HG02678 (cell line): ENCODE data around the gene TNP1.

Experiments used
- ATAC-seq: cut with Tn5 transposase; IDR thresholded peaks from one replicate; pipeline ENCODE4 v1.9.1; 2021; ENCODE audit warnings: mild to moderate bottlenecking, moderate library complexity; ENCODE audit not compliant: unreplicated experiment

The TNP1 gene, protein sequence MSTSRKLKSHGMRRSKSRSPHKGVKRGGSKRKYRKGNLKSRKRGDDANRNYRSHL

DNA sequence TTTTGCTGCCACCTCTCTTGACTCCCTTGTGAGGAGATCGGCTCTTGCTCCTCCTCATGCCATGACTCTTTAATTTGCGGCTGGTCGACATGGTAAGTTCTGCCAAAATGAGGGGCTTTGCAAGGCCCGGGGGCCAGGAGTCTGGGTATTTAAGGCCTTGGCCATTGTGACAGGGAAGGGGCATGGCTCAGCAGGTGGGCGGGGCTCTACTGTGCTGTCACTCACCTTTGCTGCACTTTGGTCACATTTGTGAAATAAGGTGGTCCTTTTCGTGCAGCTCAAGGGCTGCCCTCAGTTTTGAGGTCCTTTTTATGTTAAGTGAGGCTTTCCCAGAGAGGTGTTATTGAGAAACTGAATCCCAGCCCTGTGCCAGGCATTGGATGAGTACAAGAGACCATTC, at the start of gene TNP1:
TNP1 (minus strand) TSS at position 121 of the 400 bp plus-strand sequence; CDS start at position 91, 30 bp downstream.
- no peak for ATAC-seq

DNA sequence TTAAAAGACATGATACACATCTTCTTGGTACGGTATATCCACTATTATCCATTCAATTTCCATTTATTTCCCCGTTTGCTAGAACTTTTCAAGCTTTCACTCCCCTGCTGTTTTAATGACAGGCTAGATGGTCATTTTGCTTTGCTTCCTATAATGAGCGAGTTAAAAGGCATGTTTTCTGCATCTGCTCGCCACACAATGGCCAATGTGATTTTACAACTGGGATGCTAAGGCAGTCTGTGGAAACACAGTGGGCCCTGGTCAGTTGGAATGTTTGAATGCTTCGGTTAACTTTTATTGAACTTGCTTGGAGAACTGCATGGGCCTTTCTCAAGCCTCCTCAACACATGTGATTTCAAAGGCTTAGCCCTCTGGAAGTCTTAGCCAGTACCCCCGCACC, 48.4 kb upstream of the TNP1 start:
- ATAC-seq, result no peak

DNA sequence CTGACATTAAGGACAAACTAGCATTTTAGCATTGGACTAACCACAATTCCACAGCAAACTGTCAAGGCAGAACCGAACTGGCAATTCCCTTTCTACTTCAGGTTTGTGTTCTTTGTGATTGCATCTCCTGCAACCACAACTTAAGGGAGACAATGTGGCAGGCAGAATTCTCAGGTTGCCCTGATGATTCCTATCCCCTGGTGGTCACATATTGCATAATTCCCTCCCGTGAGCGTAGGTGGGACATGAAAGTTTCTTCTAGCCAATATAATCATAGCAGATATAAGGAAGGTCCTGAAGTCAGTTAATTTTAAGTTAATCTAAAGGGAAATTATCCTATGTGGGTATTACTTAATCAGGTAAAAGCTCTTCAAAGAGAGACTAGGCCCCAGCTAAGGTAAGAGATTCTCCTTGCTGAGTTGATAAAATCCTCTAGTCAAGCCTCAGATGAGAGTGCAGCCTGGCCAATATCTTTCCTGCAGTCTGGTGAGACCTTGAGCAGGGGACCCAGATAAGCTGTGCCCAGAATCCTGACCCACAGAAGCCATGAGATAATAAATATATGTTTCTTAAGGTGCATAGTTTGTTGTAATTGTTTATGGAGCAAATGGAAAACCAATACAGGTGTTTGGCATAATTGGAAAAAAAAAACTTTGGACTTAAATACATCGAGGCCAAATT, 45.9 kb upstream of the TNP1 start:
- no peak for ATAC-seq

DNA sequence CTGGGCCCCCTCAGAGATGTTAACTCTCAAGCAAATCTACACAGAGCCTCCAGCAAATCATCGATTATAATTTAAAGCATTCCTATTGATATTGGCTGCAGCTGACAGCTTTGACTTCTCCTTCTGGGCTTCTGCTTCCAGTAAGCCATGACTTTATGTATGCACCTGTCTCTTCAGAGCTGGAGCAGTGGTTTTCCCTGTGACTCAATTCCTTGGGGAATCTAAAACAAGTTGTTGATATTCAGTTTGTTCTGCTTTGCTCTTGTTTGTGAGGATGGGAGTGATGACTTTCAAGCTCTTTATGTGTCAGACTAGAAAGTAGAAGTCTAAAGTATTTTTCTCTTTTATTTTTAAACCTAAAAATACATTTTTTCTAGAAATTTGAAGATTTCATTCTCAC, 45.1 kb upstream of the TNP1 start:
- ATAC-seq, result no peak

DNA sequence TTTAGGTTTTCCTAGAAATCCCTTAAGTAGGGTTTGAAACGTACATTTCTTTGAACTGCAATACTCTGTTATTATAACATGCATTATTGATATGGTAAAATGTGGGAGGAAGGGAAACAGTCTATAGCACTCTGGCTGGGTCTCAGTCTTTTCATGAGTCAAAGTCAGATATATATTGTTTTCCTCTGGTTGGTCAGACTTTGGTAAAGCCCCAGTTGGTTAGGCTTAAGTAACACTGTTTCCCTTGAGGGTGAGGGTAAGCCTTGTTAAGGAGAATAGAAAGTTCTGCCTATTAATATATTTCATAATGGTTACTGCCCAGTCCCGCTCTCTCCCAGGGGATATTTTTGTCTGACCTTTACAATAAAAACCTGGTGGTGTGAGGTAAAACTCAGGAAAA, 44.7 kb upstream of the TNP1 start:
- no peak for ATAC-seq

DNA sequence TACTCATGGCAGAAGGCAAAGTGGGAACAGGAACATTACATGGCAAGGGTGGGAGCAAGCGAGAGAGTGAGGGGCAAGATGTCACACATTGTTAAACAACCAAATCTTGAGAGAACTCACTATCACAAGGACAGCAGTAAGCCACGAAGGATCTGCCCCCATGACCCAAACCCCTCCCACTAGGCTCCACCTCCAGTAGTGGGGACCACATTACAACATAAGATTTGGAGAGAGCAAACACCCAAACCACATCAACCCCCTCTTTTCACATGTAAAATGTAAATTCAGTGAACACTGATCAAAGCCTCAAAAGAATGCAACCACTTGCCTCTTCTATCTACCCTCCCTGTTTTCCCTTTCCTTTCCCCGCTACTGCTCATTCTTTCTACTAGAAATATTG, 43.6 kb upstream of the TNP1 start:
- ATAC-seq, result no peak

DNA sequence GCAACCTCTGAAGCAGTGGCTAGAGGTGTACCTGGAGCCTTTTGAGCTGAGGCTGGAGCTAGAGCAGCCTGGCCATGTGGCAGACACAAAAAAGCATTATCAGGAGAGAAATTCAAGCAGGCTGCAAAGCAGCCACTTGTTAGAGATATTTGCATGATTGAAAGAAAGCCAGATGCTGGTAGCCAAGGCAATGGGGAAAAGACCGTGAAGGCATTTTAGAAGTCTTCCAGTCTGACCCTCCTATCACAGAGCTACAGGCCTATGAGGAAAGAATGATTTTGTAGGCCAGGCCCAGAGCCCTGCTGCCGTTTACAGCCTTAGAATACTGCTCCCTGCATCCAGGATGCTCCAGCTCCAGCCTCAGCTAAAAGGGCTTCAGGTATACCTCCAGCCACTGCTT, 41.4 kb upstream of the TNP1 start:
- ATAC-seq, result no peak

DNA sequence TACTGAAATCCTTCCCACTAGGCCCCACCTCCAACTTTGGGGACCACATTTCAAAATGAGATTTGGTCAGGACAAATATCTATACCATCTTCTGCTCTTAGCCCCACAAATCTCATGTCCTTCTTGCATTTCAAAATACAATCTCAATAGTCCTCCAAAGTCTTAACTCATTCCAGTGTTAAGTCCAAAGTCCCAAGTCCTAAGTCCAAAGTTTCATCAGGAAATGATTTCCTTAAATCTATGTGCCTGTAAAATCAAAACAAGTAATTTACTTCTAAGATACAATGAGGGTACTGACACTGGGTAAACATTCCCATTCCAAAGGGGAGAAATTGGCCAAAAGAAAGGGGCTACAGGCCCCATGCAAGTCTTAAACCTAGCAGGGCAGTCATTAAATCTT, 40.5 kb upstream of the TNP1 start:
- ATAC-seq, result no peak

DNA sequence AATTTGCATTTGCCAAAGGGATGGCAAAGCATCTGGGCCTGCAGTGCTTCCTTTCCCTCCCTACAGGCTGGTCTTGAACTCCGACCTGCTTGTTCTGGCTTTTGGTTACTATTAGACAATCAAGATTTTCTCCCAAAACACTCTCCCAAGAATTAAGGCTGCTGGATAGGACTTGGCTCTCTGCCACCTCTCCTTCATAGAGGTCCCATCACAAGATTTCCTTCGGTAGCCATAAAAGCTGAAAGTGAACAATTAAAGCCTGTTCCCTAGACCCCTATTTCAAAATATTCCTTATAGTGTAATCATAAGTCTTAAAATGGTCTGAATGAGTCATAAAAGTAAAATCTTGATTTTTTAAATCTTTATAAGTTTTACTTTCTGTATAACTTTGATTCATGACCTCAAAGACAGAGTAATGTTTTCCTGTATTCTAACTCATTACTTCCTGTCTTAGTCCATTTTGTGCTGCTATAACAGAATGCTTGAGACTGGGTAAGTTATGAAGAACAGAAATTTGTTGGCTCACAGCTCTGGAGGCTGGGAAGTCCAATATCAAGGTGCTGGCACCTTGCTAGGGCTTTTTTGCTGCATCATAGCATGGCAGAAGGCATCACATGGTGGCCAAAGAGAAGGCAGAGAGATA, 37.8 kb upstream of the TNP1 start:
- no peak for ATAC-seq

DNA sequence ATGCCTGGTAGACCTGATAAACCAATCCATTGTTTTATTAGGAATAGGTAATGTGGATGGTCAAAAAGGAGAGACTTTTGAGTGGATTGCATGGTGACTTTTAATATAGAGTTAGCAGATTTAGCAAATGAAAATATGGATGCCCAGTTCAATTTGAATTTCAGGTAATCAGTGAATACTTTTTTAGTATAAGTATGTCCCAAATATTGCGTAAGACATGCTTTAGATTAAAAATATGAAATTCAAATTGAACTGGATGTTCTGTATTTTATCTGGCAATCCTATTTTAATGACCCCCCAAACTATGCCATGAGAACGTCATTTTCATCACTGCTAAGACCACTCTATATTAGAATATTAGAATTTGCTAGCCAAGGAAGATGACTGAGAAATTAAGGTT, 30.3 kb upstream of the TNP1 start:
- no peak for ATAC-seq

DNA sequence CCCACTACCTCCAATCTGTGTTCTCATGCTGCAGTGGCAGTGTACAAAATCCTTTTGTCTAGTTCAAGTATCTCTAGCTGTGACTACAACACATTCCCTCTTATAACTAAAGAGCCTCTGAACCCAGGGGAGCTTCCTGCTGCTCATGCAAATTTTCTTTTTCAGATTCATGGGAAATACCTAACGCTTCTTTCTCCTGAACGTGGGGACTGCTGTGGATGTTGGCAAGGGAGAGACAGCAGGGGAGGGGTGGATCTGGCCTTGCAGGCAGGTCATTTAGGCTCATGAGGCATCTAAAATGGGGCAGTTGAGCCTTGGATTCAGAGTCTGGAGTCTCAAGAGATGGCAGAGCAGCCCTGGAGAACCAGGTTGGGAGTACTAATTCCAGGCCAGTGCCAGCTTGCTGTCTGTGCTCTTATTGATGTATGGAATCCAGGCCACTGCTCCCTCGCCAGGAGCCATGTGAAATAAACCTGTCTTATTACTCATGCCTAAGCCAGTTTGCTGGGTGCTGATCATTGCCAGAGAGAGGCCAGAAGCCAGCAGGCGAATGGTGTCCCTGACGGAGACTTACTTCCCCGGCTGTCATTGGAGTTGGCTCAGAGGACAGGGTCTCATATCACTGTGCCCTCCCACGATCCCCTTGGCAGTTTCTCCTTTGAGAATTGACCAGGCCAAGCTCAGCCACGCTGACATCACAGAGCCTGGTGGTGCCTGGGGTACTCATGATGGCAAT, 29.2 kb upstream of the TNP1 start:
- ATAC-seq, result no peak

DNA sequence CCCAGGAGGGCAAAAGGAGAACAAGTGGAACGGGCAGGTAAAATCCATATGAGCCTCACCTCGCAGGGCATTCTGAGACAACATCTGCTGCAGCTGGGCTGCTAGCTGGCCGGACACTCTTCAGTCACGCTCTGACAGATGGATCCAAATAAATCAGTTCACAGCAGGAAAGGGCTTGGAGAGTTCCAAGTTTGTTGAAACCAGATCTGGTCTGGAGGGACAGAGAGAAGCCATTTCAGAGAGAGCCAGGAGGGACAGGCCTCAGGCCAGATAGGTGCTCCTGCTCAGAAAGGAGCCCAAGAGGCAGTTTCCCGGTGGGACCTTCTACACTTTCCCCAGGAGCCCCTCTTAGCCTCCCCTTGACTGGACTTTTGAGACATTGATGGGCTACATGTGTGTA, 28.2 kb upstream of the TNP1 start:
- ATAC-seq, result no peak

DNA sequence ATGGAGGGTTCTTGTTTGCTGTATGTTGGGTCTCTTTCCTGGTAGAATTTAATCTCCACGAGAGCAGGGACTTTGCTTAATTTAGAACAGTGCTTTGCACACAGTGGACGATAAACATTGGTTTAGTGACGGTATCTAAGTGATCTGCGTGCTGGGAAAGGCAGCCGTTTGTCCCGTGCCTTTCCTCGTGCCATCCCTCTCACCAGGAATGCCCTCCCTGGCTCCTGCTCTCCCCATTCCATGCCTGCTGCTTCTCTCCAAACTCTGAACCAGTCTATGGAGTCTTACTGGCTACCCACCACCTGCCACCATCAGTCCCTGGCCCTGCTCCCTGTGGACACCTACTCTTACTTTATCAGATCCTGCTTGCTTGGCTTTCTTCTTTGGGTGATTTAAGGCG, 27.3 kb upstream of the TNP1 start:
- no peak for ATAC-seq

DNA sequence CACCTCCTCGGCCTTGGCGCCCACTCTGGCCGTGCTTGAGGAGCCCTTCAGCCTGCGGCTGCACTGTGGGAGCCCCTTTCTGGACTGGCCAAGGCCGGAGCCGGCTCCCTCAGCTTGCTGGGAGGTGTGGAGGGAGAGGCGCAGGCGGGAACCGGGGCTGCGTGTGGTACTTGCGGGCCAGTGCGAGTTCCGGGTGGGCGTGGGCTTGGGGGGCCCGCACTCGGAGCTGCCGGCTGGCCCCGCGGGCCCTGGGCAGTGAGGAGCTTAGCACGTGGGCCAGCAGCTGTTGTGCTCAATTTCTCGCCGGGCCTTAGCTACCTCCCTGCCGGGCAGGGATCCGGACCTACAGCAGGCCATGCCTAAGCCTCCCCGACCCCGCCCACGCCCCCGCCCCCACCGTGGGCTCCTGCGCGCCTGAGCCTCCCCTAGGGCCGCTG, 25.3 kb upstream of the TNP1 start:
- no peak for ATAC-seq

DNA sequence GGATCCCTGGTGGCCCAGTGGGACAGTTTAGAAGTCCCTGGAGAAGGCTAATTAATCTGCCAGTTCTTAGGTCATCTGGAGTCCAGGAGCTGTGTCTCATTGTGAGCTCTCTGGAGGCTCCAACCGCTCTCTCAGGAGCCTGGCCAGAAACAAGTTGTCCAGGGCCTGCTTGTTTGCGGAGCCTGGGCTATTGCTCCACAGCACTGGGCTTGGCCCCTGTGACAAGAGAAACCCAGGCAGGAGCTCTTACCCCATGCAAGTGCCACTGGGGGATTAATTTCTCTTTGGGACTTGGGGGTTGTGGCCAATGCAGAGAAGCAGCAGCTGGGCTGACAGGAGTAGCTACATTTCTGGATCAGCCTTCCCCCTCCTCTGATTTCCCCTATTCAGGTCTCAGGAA, 24.5 kb upstream of the TNP1 start:
- no peak for ATAC-seq

DNA sequence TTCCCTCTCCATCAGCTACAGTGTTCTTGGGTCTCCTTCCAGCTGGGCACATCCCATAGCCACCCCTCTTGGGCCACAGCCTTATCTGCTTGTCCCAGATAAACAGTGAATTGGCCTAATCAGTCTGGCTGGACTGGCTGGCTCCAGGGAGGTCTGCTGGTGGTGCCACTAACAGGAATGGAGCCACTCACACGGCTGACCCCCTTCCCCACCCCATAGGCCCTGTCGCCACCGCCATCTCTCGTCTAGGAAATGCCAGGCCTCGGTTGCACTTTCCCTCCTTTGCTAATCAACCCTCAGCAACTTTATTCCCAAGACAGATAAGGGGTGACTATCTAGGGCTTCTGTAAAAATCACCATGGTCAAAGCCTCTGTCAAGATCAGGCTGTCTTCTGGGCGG, 23.0 kb upstream of the TNP1 start:
- ATAC-seq, result no peak

DNA sequence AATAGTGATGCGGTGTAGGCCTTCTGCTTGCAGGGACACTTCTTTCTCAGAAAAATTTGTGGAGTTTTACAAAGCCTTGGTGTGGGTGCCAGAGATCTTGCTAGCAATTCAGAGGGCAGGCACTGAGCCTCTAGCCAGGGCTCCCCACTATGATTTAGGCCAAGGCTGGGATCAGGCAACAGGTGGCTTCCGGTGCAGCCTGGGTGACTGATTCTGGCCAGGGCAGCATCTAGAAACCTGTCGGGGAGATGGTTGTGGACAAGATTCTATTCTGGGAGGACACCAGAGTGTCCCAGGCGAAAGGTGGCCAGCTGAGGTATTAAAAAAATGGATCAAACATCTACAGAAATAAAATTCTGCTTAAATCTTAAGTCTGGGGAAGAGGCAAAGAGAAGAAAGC, 21.5 kb upstream of the TNP1 start:
- no peak for ATAC-seq

DNA sequence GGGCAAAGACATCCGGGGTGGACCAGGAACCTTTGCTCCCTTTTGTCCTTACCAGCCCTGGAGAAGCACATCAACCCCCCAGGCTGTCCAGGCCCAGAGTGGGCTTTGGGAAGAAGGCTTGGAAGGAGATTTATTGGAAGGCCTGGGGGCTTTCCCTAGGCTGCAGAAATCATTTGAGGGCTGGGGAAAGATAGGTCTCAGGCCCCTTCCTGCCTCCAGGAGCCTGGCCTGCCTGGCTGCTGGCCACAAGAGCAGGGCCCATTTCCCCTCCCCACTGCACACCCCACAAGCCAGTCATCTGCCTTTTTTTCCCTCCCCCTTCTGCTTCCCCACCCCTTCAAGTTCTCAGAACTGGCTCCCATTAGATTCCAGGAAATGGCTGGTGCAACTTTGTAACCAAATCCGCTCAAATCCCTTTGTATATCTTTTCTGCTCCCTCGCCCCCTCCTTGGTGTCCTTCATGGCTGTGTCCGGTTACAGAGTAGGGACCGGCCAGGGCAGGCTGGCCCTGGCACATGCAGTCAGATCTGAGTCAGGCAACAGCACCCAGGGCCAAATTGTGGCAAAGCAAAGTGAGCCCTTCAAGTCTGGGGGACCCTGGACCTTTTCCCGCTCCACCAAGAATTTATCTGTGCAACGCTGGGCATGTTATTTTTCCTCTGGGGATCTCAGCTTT, 20.8 kb upstream of the TNP1 start:
- ATAC-seq, result no peak

DNA sequence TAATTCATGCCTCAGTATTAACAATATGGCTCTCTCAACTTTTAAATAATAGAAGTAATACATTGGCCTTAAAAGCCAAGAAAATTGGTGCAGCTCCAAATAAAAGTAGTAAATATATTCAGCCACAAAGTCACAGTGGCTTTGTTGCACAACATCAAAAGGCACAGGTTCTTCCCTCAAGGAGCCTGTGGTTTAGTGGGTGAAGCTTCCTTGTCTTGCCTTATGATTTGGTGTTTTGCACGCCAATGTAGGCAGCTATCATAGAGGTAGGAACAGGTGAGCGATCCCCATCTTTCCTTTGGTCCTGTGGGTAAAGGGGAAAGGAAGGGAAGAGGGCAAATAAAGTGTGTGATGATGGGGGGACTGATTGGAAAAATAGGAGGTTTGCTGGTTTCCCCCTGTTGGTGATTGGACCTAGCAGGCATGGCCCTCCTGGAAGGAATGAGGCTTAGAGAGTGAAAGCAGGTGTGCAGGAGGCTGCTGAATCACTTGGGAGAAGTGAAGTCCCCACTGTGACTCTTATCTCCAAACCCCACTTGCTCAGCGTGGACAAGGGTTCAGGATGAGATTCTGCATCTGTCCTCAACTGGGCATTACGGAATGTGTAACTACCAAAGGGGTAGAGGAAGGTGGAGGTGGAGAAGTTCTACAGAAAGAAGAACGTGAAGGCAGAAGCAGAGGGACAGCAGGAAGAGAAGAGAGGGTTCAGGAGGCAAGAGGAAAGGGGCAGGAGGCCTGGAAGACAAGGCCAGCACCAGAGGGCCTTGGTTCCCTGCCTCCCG, 20.1 kb upstream of the TNP1 start:
- no peak for ATAC-seq

DNA sequence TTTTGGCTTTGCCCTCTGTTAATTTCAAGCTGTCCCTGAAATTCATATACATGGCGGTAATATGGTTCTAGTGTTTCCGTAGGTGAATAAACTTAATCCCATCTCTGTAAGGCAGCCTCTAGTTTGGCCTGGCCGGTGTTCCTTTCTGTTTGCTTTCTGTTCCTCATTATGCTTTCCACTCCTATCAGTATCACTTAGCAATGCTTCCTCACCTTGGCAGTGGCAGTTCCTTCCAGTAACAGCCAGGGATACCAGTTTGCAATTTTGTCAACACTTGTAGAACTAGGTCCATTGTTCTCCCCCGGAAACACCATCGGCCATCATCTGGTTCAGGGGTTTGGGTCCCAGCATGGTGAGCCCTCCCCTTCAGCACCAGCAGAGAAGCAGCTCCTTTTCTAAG, 18.2 kb upstream of the TNP1 start:
- no peak for ATAC-seq

DNA sequence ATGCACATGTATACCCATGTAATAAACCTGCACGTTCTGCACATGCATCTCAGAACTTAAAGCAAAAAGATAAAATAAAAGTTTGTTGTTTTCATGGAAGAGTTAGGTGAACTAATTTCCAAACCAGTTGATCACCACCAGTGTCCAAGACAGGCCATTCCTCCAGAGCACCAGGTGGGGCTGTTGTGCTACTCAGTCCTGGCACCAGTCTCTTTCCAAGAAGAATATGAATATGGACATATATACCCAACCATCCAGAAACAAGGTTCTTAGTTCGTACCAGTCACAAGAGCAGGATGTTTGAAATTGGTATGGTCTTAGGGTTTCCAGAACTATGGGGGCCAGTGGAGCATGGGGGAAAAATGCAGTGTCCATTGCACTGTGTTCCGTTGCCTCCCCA, 17.2 kb upstream of the TNP1 start:
- ATAC-seq, result no peak
